ENCODE measurements around the gene CFAP65.
A peak's percentile ranks its signal among the peaks of the same experiment; 100 is the strongest.

CFAP65 gene

GRCh38 chr2:219031005-219031738 is 10.1 kb downstream of the CFAP65 start:
- H3K4me3 ChIP-seq (replicated peaks; ENCODE audit: low read depth, low read length): no peak overlapping the region
- no peak for DNase-seq (ENCODE audit: low read depth)
- TF ChIP-seq CTCF (IDR thresholded peaks at IDR 0.05; ENCODE audit: low read length, missing control alignments): no peak

GRCh38 chr2:219030177-219030940 is 11.0 kb downstream of the CFAP65 start:
- no peak overlapping the region for H3K4me3 ChIP-seq (replicated peaks; ENCODE audit: low read depth, low read length)
- no peak for DNase-seq (ENCODE audit: low read depth)
- TF ChIP-seq CTCF (IDR thresholded peaks at IDR 0.05; ENCODE audit: low read length, missing control alignments): no peak

GRCh38 chr2:219029829-219030165 is 11.5 kb downstream of the CFAP65 start:
- H3K4me3 ChIP-seq (replicated peaks; ENCODE audit: low read depth, low read length): no peak overlapping the region
- peak; percentile 79 for DNase-seq (ENCODE audit: low read depth)
- TF ChIP-seq CTCF (IDR thresholded peaks at IDR 0.05; ENCODE audit: low read length, missing control alignments): peak; percentile 91

- TF ChIP-seq CTCF (IDR thresholded peaks at IDR 0.05; ENCODE audit: low read length, missing control alignments): no peak
- H3K4me3 ChIP-seq (replicated peaks; ENCODE audit: low read depth, low read length): no peak overlapping the region
- DNase-seq (ENCODE audit: low read depth): no peak
Measured at GRCh38 chr2:219028996-219029828, 12.1 kb downstream of the CFAP65 start.

GRCh38 chr2:219028141-219028540 is 13.2 kb downstream of the CFAP65 start:
- TF ChIP-seq CTCF (IDR thresholded peaks at IDR 0.05; ENCODE audit: low read length, missing control alignments): no peak
- no peak for DNase-seq (ENCODE audit: low read depth)
- no peak overlapping the region for H3K4me3 ChIP-seq (replicated peaks; ENCODE audit: low read depth, low read length)

GRCh38 chr2:219027511-219028055 is 13.7 kb downstream of the CFAP65 start:
- no peak overlapping the region for H3K4me3 ChIP-seq (replicated peaks; ENCODE audit: low read depth, low read length)
- no peak for DNase-seq (ENCODE audit: low read depth)
- no peak for TF ChIP-seq CTCF (IDR thresholded peaks at IDR 0.05; ENCODE audit: low read length, missing control alignments)

Measured in fibroblast of pulmonary artery (primary cell).